HFF-Myc (cell line): ENCODE results near the gene OR14A16.

Experiments
- DNase-seq: peaks from one replicate; pipeline ENCODE4 v3.0.0-alpha.2; 2011; ENCODE audit warnings: low read depth; ENCODE audit errors: extremely low read depth
- H3K4me3 ChIP-seq: replicated peaks from 2 replicates; pipeline ENCODE4 v1.5.1; 2011; ENCODE audit warnings: low read depth, mild to moderate bottlenecking, control low read depth, low read length
- CTCF ChIP-seq: IDR thresholded peaks from 2 replicates; pipeline ENCODE4 v1.5.1; 2012; ENCODE audit warnings: mild to moderate bottlenecking, low read depth, low read length, control low read depth; ENCODE audit errors: missing control alignments

Gene OR14A16

GRCh38 chr1:247824023-247824422 is at the start of gene OR14A16:
OR14A16 (minus strand) TSS chr1:247824119; CDS start chr1:247815729, 8,390 bp downstream.
- TF ChIP-seq CTCF, result no peak
- H3K4me3 ChIP-seq, result no peak within 1 kb of the TSS
- no peak for DNase-seq

GRCh38 chr1:247865416-247865815 is 41.5 kb upstream of the OR14A16 start:
- no peak for DNase-seq
- H3K4me3 ChIP-seq, result no peak overlapping the region
- no peak for TF ChIP-seq CTCF

- DNase-seq, result no peak
- no peak overlapping the region for H3K4me3 ChIP-seq
- TF ChIP-seq CTCF, result no peak
Measured at GRCh38 chr1:247864644-247865043, 40.7 kb upstream of the OR14A16 start.

GRCh38 chr1:247862756-247863155 is 38.8 kb upstream of the OR14A16 start:
- no peak for DNase-seq
- no peak for TF ChIP-seq CTCF
- no peak overlapping the region for H3K4me3 ChIP-seq

GRCh38 chr1:247857985-247858619 is 34.2 kb upstream of the OR14A16 start:
- no peak for DNase-seq
- TF ChIP-seq CTCF, result no peak
- no peak overlapping the region for H3K4me3 ChIP-seq

GRCh38 chr1:247857069-247857984 is 33.4 kb upstream of the OR14A16 start, which contains the start of gene TRIM58:
TRIM58 (plus strand) TSS chr1:247857187; CDS start chr1:247857247, 60 bp downstream.
- TF ChIP-seq CTCF, result no peak
- H3K4me3 ChIP-seq, result no peak within 1 kb of the TSS
- DNase-seq, result no peak
